ENCODE data around the gene ZNF865. TPM values are rescaled to one million over a fixed set of nuclear protein-coding genes. Genes with fewer than 3 reads are reported as not detected.

Gene ZNF865
- polyA plus RNA-seq, 4 donors: 4.0 to 10.3 (median 5.5) TPM

DNA sequence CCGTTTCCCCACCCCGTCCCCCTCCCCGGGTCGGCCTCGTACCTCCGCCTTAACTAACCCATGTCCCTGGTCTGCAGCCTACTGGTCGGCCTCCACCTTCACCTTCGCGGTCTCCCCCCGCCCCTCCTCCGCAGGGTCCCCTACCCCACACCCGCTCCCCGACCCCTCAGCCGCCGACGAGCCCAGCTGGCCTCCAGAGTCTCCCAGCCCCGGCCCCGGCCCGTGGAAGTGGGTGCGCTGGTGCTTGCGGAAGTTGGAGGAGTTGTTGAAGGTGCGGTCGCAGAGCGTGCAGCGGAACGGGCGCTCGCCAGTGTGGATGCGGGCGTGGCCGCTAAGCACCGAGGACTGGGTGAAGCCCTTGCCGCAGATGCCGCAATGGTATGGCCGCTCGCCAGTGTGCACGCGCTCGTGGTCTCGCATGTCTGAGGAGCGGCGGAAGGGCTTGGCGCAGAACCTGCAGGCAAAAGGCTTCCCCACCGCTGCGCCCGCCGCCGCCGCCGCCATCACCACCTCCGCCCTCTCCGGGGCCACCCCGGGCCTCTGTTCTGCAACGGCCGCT lies 16.3 kb downstream of the ZNF865 start:
- no peaks in the 10 kb centered on the region for H3K9me3 ChIP-seq (ENCODE audit: control insufficient read depth in 2 of 2, insufficient read depth in 1 of 2, low read depth in 1 of 2, low read length in 1 of 2)
- peaks cover 4 to 13% (median 5%) of the 10 kb centered on the region in 3 donors for H3K4me1 ChIP-seq (ENCODE audit: control insufficient read depth in 3 of 3, insufficient read depth in 2 of 3, low read depth in 1 of 3, low read length in 2 of 3)
- 95 to 97% (median 96%) methylated on average over 53 to 55 of the region's 55 CpGs for WGBS, 3 donors
- peaks cover 0 to 44% (median 1%) of the 10 kb centered on the region in 3 donors for H3K36me3 ChIP-seq (ENCODE audit: control insufficient read depth in 3 of 3, insufficient read depth in 2 of 3, low read depth in 1 of 3, low read length in 3 of 3)
- no peak overlapping the region for H3K4me3 ChIP-seq (ENCODE audit: low read depth in 1 of 3, low read length in 3 of 3)
- DNase-seq: no peak
- no peak overlapping the region for H3K27ac ChIP-seq (ENCODE audit: low read depth in 1 of 3, low read length in 2 of 3)
- no peak for FAIRE-seq
- no peaks in the 10 kb centered on the region for H3K27me3 ChIP-seq (ENCODE audit: control insufficient read depth in 3 of 3, insufficient read depth in 3 of 3, low read length in 3 of 3)

DNA sequence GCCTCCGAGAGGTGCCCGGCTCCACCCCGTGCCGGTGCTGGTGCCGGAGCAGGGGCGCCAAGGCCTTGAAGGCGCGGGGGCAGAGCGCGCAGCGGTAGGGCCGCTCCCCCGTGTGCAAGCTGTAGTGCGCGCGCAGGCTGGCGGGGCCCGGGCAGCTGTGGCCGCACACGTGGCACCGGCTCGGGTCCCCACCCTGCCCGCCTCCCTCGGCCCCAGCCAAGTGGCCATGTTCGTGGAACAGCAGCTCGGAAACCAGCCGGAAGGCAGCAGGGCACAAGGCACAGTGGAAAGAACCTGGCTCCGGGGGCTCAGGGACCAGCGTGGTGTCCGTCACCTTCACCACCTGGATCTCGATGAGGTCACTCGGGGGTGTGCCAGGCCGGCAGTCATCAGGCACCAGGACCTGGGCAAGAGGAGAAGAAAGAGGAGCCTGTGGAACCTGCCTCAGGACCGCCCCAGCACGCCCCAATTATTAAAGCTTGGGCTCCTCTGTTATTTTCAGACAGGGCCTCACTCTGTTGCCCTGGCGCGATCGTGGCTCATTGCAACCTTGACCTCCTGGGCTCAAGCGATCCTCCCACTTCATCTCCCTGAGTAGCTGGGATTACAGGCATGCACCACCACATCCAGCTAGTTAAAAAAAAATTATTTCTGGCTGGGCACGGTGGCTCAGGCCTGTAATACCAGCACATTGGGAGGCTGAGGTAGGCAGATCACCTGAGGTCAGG lies 17.0 kb downstream of the ZNF865 start:
- Histone ChIP-seq H3K27me3 (ENCODE audit: control insufficient read depth in 3 of 3, insufficient read depth in 3 of 3, low read length in 3 of 3) (no peaks in the 10 kb centered on the region), H3K36me3 (ENCODE audit: control insufficient read depth in 3 of 3, insufficient read depth in 2 of 3, low read depth in 1 of 3, low read length in 3 of 3) (peaks cover 0 to 38% (median 0%) of the 10 kb centered on the region in 3 donors), H3K9me3 (ENCODE audit: control insufficient read depth in 2 of 2, insufficient read depth in 1 of 2, low read depth in 1 of 2, low read length in 1 of 2) (no peaks in the 10 kb centered on the region), H3K4me1 (ENCODE audit: control insufficient read depth in 3 of 3, insufficient read depth in 2 of 3, low read depth in 1 of 3, low read length in 2 of 3) (peaks cover 4 to 13% (median 5%) of the 10 kb centered on the region in 3 donors), H3K27ac (ENCODE audit: low read depth in 1 of 3, low read length in 2 of 3) (no peak overlapping the region), H3K4me3 (ENCODE audit: low read depth in 1 of 3, low read length in 3 of 3) (no peak overlapping the region)
- DNase-seq (no peak), FAIRE-seq (no peak)
- 93 to 95% (median 94%) methylated on average over 38 to 40 of the region's 40 CpGs for WGBS, 3 donors

GRCh38 chr19:55623130-55623529 lies 17.7 kb downstream of the ZNF865 start:
- Histone ChIP-seq H3K9me3 (ENCODE audit: control insufficient read depth in 2 of 2, insufficient read depth in 1 of 2, low read depth in 1 of 2, low read length in 1 of 2) (no peaks in the 10 kb centered on the region), H3K27ac (ENCODE audit: low read depth in 1 of 3, low read length in 2 of 3) (no peak overlapping the region), H3K27me3 (ENCODE audit: control insufficient read depth in 3 of 3, insufficient read depth in 3 of 3, low read length in 3 of 3) (no peaks in the 10 kb centered on the region), H3K4me3 (ENCODE audit: low read depth in 1 of 3, low read length in 3 of 3) (no peak overlapping the region), H3K4me1 (ENCODE audit: control insufficient read depth in 3 of 3, insufficient read depth in 2 of 3, low read depth in 1 of 3, low read length in 2 of 3) (peaks cover 4 to 13% (median 5%) of the 10 kb centered on the region in 3 donors), H3K36me3 (ENCODE audit: control insufficient read depth in 3 of 3, insufficient read depth in 2 of 3, low read depth in 1 of 3, low read length in 3 of 3) (peaks cover 0 to 32% (median 0%) of the 10 kb centered on the region in 3 donors)
- no peak for FAIRE-seq
- no peak for DNase-seq
- WGBS, 3 donors: 95 to 96% (median 96%) methylated on average over 7 of the region's 7 CpGs

DNA sequence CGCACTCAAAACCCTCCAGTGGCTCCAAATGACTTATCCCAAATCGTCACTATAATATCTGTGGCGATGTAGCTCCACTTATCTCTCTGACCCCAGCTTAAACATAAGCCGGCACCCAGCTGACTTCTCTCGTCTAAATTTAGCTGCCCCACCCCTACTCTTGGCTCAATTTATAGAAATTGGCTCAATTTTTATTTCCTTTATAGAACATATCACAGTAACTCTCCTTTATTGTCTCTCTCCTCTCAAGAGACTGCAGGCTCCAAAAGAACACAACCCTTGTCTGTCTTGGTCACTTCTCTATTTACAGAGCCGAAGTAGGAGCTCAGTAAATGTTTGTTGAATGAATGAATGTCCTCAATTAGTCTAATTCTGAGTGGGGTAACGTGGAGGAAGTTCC lies 18.1 kb downstream of the ZNF865 start:
- peaks cover 4 to 13% (median 5%) of the 10 kb centered on the region in 3 donors for H3K4me1 ChIP-seq (ENCODE audit: control insufficient read depth in 3 of 3, insufficient read depth in 2 of 3, low read depth in 1 of 3, low read length in 2 of 3)
- DNase-seq (no peak), FAIRE-seq (no peak)
- no peaks in the 10 kb centered on the region for H3K27me3 ChIP-seq (ENCODE audit: control insufficient read depth in 3 of 3, insufficient read depth in 3 of 3, low read length in 3 of 3)
- no peaks in the 10 kb centered on the region for H3K9me3 ChIP-seq (ENCODE audit: control insufficient read depth in 2 of 2, insufficient read depth in 1 of 2, low read depth in 1 of 2, low read length in 1 of 2)
- WGBS, 3 donors: 64 to 70% (median 68%) methylated on average over 7 of the region's 7 CpGs
- H3K27ac ChIP-seq (ENCODE audit: low read depth in 1 of 3, low read length in 2 of 3): peak overlapping the region in 2 of 3 donors; percentile 29 to 39
- H3K36me3 ChIP-seq (ENCODE audit: control insufficient read depth in 3 of 3, insufficient read depth in 2 of 3, low read depth in 1 of 3, low read length in 3 of 3): peaks cover 0 to 30% (median 0%) of the 10 kb centered on the region in 3 donors
- H3K4me3 ChIP-seq (ENCODE audit: low read depth in 1 of 3, low read length in 3 of 3): peak overlapping the region in 1 of 3 donors; percentile 4

GRCh38 chr19:55624109-55625003 lies 18.9 kb downstream of the ZNF865 start, which contains the start of gene ZNF784:
Gene ZNF784 (minus strand): TSS chr19:55624566. CDS start chr19:55624561, 5 bp downstream.
- Histone ChIP-seq H3K9me3 (ENCODE audit: control insufficient read depth in 2 of 2, insufficient read depth in 1 of 2, low read depth in 1 of 2, low read length in 1 of 2) (no peaks in the 10 kb centered on the region), H3K27me3 (ENCODE audit: control insufficient read depth in 3 of 3, insufficient read depth in 3 of 3, low read length in 3 of 3) (no peaks in the 10 kb centered on the region), H3K4me1 (ENCODE audit: control insufficient read depth in 3 of 3, insufficient read depth in 2 of 3, low read depth in 1 of 3, low read length in 2 of 3) (peaks cover 4 to 13% (median 5%) of the 10 kb centered on the region in 3 donors), H3K36me3 (ENCODE audit: control insufficient read depth in 3 of 3, insufficient read depth in 2 of 3, low read depth in 1 of 3, low read length in 3 of 3) (peaks cover 0 to 30% (median 0%) of the 10 kb centered on the region in 3 donors), H3K4me3 (ENCODE audit: low read depth in 1 of 3, low read length in 3 of 3) (peak within 1 kb of the TSS; percentile 51 to 67 (median 67)), H3K27ac (ENCODE audit: low read depth in 1 of 3, low read length in 2 of 3) (peak within 1 kb of the TSS; percentile 86 to 98 (median 91))
- DNase-seq: peak; percentile 92 to 96
- 0 to 1% (median 0%) methylated on average over 50 to 56 of the region's 56 CpGs for WGBS, 3 donors
- FAIRE-seq: no peak

GRCh38 chr19:55625004-55625326 lies 19.5 kb downstream of the ZNF865 start:
- DNase-seq (no peak), FAIRE-seq (no peak)
- Histone ChIP-seq H3K9me3 (ENCODE audit: control insufficient read depth in 2 of 2, insufficient read depth in 1 of 2, low read depth in 1 of 2, low read length in 1 of 2) (no peaks in the 10 kb centered on the region), H3K27me3 (ENCODE audit: control insufficient read depth in 3 of 3, insufficient read depth in 3 of 3, low read length in 3 of 3) (no peaks in the 10 kb centered on the region), H3K4me3 (ENCODE audit: low read depth in 1 of 3, low read length in 3 of 3) (peak overlapping the region; percentile 17 to 67 (median 51)), H3K27ac (ENCODE audit: low read depth in 1 of 3, low read length in 2 of 3) (peak overlapping the region in 2 of 3 donors; percentile 67 to 91), H3K36me3 (ENCODE audit: control insufficient read depth in 3 of 3, insufficient read depth in 2 of 3, low read depth in 1 of 3, low read length in 3 of 3) (peaks cover 0 to 28% (median 0%) of the 10 kb centered on the region in 3 donors), H3K4me1 (ENCODE audit: control insufficient read depth in 3 of 3, insufficient read depth in 2 of 3, low read depth in 1 of 3, low read length in 2 of 3) (peaks cover 4 to 13% (median 5%) of the 10 kb centered on the region in 3 donors)
- 29 to 45% (median 36%) methylated on average over 11 of the region's 11 CpGs for WGBS, 3 donors

GRCh38 chr19:55626350-55626749 lies 20.9 kb downstream of the ZNF865 start:
- FAIRE-seq (no peak), DNase-seq (peak in 1 of 2 donors; percentile 75)
- 9 to 49% (median 22%) methylated on average over 11 of the region's 11 CpGs for WGBS, 3 donors
- peaks cover 0 to 17% (median 0%) of the 10 kb centered on the region in 3 donors for H3K36me3 ChIP-seq (ENCODE audit: control insufficient read depth in 3 of 3, insufficient read depth in 2 of 3, low read depth in 1 of 3, low read length in 3 of 3)
- no peak overlapping the region for H3K4me3 ChIP-seq (ENCODE audit: low read depth in 1 of 3, low read length in 3 of 3)
- H3K9me3 ChIP-seq (ENCODE audit: control insufficient read depth in 2 of 2, insufficient read depth in 1 of 2, low read depth in 1 of 2, low read length in 1 of 2): no peaks in the 10 kb centered on the region
- peaks cover 4 to 13% (median 5%) of the 10 kb centered on the region in 3 donors for H3K4me1 ChIP-seq (ENCODE audit: control insufficient read depth in 3 of 3, insufficient read depth in 2 of 3, low read depth in 1 of 3, low read length in 2 of 3)
- H3K27ac ChIP-seq (ENCODE audit: low read depth in 1 of 3, low read length in 2 of 3): peak overlapping the region in 1 of 3 donors; percentile 61
- no peaks in the 10 kb centered on the region for H3K27me3 ChIP-seq (ENCODE audit: control insufficient read depth in 3 of 3, insufficient read depth in 3 of 3, low read length in 3 of 3)

- WGBS, 3 donors: 23 to 30% (median 28%) methylated on average over 3 of the region's 3 CpGs
- peak; percentile 94 to 95 for DNase-seq
- H3K4me3 ChIP-seq (ENCODE audit: low read depth in 1 of 3, low read length in 3 of 3): no peak overlapping the region
- peak overlapping the region in 1 of 3 donors; percentile 52 for H3K27ac ChIP-seq (ENCODE audit: low read depth in 1 of 3, low read length in 2 of 3)
- no peaks in the 10 kb centered on the region for H3K27me3 ChIP-seq (ENCODE audit: control insufficient read depth in 3 of 3, insufficient read depth in 3 of 3, low read length in 3 of 3)
- FAIRE-seq: no peak
- H3K9me3 ChIP-seq (ENCODE audit: control insufficient read depth in 2 of 2, insufficient read depth in 1 of 2, low read depth in 1 of 2, low read length in 1 of 2): no peaks in the 10 kb centered on the region
- peaks cover 0 to 6% (median 0%) of the 10 kb centered on the region in 3 donors for H3K36me3 ChIP-seq (ENCODE audit: control insufficient read depth in 3 of 3, insufficient read depth in 2 of 3, low read depth in 1 of 3, low read length in 3 of 3)
- H3K4me1 ChIP-seq (ENCODE audit: control insufficient read depth in 3 of 3, insufficient read depth in 2 of 3, low read depth in 1 of 3, low read length in 2 of 3): peaks cover 3 to 10% (median 8%) of the 10 kb centered on the region in 3 donors
Measured at GRCh38 chr19:55632463-55632834, 27.0 kb downstream of the ZNF865 start.

All from small intestine (tissue), 7 donors.